NCI-H2081 treated with DMSO at 0.1 percent for 48 hours (cell line): ENCODE data around the gene MYOD1.

Experiments used
- DNase-seq: peaks from one replicate; lab custom pipeline; 2025; lab: John Stamatoyannopoulos, UW

Gene MYOD1

DNA sequence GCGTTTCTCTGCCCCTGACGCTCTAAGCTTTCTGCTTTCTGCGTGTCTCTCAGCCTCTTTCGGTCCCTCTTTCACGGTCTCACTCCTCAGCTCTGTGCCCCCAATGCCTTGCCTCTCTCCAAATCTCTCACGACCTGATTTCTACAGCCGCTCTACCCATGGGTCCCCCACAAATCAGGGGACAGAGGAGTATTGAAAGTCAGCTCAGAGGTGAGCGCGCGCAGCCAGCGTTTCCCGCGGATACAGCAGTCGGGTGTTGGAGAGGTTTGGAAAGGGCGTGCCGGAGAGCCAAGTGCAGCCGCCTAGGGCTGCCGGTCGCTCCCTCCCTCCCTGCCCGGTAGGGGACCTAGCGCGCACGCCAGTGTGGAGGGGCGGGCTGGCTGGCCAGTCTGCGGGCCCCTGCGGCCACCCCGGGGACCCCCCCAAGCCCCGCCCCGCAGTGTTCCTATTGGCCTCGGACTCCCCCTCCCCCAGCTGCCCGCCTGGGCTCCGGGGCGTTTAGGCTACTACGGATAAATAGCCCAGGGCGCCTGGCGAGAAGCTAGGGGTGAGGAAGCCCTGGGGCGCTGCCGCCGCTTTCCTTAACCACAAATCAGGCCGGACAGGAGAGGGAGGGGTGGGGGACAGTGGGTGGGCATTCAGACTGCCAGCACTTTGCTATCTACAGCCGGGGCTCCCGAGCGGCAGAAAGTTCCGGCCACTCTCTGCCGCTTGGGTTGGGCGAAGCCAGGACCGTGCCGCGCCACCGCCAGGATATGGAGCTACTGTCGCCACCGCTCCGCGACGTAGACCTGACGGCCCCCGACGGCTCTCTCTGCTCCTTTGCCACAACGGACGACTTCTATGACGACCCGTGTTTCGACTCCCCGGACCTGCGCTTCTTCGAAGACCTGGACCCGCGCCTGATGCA lies at the start of gene MYOD1:
TSS of gene MYOD1 (plus strand) at position 544 of the 910 bp plus-strand sequence. CDS start at position 756, 212 bp downstream.
- no peak for DNase-seq

DNA sequence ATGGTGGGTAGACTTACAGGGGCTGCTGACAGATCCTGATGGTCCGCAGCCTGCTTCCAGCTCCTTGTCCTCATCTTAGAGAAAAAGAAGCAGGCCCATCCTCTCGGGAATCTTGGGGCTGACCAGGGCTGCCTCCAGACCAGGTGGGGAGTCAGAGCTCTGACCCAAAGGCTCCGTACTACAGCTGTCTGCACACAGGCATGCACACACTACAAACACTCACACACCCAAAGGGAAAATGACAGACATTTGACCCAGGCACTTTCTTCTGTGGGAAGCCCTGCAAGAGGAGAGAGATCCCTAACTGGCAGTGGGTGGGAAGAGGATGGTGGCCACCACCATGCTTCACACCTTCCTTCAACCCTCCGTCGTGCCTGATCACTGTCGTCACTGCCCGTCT lies 46.9 kb upstream of the MYOD1 start:
- DNase-seq: no peak

DNA sequence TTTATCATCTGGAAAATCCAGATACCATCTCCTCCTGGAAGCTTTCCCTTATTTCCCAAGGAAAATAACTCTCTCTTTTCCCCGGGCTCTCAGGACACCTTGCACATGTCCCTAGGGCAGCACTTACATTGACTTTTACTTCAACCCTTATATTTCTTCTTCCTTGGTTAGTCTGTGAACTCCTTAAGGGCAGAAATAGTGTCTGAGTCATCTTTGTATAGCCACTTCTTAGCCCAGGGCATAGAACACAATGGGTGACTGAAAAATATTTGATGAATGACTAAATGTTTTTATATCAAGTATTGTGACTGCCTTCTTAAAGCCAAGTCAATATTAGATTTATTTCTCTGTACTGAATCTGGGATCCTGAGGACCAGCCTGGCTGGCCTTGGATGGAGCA lies 45.4 kb upstream of the MYOD1 start:
- DNase-seq: no peak

DNA sequence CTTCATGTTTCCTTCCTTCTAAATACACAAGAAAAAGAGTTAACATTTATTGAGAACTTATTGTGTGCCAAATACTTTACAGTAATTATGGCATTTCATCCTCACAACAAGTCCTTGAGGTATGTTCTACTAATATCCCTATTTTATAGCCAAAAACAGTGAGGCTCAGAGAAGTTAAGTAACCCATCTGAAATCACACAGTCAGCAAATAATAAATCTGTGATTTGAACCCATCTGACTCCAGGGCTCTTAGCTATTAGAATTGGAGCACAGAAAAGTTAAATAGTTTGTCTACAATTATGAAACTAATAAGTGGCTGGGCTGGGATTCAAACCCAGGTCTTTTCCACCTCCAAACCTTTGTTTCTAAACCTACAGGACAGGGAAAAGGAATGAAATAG lies 36.5 kb upstream of the MYOD1 start:
- DNase-seq: no peak

DNA sequence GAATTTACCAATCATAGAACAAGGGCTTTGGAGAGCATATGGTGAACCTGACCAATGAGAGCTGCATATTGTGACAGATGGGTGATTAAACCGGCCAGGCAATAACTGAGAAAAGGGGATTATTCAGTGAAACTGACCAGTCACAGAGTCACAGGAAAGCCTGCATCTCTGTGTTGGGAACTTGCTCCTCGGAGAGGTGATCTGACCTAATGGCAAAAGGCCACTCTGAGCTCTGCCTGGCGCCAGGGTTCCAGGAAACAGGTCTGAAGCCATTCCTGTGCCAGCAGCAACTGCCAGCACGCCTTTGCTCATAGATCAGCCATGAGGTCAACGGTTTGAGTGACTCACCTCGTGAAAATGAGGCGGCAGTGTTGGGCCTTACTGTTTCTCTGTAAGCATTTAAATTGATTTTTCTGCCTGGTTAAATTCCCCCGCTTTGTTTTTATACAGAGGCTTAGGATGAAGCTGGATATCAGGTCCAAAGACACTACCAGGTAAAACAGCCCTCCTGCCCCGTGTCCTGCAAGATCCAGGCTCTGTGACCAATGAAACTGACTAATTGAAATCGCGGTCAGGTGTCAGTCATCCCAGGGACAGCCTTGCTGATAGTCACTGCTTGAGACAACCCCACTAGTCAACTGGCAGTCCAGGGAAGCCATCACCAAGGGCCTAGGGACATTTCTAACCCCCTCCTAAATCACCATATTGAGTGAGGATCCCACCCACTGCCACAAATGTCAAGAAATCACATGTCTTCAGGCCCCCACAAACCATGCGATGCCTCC lies 35.8 kb upstream of the MYOD1 start:
- no peak for DNase-seq

DNA sequence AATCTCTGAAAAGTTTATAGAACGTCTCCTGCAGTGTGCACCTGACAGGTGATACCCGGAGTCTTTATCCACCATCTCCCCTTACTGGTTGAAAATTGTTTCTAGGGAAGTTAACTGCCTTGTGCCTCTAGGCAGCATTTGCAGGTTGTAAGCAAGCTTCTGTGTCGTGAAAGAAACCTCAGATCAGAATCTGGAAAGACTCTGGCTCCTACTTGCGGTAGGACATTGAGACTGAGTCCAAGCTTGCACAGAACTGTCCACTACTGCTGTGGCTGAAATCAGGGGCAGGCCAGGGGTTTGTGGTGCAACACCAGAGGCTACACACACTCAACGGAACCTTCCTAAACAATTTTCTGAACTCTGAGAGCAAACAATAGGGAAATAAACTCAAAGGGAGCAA lies 34.8 kb upstream of the MYOD1 start:
- DNase-seq: no peak

DNA sequence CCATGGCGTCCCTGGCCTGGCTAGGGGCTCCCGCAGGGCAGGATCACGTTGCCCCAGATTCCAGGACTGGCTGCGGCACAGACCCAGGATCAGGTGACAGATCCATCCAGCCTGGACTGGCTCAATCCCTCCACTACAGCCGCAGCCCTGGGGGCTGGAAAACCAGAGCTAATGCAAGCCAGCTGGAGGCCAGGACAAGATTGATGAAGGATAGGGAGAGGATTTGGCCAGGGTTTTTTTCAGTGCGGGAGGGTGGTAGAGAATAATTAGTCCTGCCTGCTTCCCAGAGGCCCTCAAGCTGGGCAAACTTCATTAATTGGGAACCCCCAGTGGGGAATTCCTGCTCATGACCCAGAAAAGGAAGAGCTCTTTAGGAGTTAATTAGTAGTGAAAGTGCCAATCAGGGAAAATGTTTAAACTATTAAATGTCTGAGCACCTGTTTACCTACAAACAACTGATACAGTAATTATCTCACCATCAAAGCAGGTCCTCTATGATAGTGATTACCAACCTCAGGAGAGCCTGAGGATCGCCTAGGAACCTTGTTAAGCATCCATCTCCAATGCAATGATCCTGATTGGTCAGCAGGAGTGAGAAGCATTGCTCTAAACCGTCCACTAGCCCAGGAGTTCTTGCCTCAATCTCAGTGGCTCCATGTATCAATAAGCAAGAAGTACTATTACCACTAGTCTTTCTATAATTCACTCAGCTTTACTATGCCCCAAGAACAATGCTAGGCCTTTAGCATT lies 33.0 kb upstream of the MYOD1 start:
- no peak for DNase-seq

DNA sequence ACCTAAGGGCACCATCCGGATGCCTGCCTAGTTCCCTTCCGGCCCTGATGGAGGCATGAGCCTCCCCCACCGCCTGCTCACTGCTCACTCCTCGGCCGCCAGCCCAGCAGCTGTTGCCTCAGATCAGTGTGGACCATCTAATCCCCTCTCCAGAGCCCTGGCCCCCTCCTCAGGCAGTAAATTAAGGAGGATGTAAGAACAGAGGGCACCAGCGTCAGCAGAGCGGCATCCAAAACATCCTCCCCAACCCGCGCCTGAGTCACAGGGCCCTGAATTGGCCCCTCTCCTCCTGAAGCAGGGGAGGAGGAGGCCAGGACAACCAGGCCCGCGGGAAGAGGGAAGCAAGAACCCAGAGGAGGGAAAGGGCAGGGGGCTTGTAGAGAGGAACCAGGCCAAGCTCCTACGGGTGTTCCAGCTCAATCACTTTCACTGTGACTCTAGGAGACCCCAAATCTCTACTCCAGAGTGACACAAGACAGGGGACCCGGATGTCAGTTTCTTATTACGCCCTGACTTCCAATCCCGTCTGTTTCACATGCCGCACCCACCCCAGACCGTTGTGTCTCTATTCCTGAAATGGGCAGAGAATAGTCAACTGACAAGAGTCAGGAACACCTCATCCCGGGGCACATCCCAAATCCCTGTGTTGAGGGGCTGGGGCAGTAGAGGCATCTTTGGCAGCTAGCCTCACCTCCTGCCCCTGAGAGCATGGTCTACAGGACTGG lies 31.3 kb upstream of the MYOD1 start:
- no peak for DNase-seq

DNA sequence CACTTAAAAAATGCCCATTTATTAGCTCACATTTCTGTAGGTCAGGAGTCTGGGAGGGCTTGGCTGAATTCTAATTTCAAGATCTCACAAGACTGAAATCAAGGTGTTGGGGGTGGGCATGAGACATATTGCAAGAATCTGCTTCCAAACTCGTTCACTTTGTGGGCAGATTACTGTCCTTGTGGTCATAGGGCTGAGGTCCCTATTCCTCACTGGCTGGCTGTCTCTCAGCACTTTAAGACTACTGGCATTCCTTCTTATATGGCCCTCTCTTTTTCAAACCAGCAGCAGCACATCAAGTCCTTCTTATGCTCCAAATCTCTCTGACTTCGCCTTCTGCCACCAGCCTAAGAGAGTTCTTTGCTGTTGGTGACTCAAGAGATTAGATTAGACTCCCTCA lies 27.8 kb upstream of the MYOD1 start:
- no peak for DNase-seq

DNA sequence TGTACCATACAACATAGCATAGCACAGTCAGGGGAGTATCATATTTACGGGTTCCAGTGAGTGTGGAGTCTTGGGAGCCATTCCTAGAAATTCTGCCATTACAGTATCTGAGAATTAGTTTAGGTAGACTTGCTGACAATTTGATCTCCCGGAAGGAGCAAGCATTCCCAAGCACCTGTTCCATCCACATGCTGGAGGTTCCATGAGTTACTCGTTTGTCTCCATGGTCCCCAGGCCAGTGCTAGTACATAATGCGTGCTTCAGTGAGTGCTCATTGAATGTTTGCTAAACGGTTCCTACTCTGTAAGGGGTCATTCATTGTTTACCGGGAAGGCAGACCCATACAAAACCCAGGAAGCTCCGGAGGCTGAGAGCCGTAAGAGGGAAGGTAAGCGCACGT lies 27.4 kb upstream of the MYOD1 start:
- DNase-seq: no peak

DNA sequence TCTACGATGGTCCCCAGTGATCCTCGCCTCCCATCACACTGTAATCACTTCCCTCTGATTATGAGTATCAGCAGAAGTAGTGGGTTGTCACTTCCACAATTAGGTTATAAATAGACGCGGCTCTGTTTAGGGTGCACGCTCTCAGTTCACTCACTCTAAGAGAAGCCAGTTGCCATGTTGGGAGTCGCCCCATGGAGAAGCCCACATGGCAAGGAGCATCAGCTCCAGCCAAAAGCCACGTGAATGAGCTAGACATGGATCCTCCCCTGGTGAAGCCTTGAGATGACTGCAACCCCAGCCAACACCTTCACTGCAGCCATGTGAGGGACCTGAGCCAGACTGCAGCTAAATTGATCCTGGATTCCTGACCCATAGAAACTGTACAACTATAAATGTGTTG lies 26.4 kb upstream of the MYOD1 start:
- no peak for DNase-seq

DNA sequence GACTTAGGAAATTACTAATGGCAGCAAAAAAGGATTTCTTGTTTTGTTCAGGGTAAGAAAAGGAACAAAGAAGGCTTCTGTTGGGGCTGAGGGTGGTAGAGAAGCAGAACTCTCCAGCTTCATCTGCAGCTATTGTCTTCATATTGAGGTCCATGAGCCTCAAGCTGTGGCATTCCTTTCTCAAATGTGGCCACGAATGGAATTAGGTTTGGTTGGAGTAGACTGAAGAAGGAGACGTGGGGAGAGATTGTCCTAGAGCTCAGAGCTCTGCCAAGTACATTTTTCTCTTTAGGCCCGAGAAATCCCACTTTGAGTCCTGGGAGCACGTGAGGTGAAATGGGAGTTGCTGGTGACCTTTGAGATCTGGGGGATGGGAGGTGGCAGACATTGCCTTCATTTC lies 25.8 kb upstream of the MYOD1 start:
- no peak for DNase-seq

DNA sequence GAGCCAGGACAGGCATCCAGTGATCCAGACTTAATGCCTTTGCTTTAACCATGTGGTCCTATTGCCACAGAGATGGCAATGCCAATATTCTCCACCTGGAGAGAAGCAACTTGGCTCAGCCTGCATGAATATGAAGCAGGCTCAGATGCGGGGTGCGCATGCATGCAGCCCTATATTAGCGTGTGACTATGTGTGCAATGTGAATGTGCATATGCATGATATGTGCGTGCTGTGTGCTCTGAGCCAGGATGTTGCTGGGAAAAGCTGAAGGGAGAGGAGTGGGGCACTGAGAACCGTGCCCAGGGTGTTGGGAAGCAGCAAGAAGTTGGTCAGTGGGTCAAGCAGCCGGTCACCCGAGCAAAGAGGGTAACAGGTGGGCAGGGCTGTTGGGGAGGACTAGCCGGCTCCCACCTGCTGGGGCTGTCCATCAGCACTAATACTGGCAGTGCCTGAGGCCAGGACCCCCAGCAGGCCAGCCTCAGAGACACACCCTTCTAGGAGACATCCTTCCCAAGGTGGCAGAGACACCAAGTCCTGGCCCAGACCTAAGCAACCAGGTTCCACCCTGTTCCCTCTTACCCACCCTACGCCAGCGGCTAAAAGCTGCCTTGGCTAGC lies 24.8 kb upstream of the MYOD1 start:
- no peak for DNase-seq

DNA sequence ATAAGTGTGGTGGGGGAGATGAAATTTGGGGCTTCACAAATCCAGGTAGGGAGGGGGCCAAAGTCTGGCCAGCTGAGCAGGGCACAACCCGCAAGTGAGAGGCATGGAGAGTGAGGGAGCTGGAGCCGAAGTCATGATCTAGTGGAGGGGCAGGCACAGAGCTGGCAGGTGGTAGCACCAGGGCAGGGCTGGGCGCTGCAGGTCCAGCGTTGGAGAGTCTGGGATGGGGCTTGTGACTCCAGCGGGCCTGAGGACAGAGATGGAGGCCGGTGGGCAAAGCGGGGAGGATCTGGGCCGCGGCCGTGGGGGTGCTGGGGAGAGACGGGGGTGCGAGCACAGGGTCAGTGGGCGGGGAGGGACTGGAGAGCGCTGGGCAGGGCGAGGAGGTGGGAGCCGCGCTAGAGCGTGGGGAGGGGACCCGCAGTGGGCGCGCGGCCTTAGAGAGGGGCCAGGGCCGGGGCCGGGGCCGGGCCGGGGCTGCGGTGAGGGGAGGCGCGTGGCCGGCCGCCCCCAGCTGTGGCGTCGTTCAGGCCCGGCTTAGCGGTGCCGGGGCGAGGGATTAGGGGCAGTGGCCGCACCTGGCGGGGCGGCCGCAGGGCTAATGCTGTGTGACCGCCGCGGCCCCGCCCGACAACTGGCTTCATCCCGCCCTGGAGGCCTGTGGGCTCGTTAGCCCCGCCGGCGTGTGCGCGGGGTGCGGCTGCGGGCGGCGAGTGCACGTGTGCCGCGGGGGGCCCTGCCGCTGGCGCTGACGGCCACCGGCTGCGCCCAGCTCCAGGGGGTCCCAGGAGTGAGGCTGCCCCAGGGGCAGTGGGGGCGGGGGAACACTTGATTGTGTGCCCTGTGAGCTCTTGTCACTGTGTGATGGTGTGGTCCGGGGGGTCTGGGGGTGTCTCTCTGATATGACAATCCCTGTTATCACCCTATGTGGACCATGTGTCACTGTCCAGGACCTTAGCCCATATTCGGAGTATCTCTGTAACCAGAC lies 23.6 kb upstream of the MYOD1 start:
- DNase-seq: no peak

DNA sequence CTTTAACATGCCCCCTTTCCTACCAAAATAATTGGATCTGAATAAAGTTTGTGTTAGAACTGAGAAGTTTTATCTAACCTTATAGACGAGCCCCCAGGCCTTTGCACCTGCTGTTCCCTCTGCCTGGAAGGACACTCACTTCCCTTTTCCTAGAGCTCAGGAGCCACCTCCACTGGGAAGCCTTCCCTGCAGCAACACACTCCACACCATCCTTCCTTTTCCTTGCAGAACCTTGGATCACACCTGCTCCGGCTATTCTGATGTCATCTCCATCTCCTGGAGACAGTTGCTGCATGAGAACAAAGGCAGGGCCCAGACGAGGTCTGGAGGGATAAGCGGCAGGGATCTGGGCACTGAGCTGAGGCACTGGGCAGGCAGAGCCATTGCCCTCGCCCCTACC lies 22.6 kb upstream of the MYOD1 start:
- no peak for DNase-seq

DNA sequence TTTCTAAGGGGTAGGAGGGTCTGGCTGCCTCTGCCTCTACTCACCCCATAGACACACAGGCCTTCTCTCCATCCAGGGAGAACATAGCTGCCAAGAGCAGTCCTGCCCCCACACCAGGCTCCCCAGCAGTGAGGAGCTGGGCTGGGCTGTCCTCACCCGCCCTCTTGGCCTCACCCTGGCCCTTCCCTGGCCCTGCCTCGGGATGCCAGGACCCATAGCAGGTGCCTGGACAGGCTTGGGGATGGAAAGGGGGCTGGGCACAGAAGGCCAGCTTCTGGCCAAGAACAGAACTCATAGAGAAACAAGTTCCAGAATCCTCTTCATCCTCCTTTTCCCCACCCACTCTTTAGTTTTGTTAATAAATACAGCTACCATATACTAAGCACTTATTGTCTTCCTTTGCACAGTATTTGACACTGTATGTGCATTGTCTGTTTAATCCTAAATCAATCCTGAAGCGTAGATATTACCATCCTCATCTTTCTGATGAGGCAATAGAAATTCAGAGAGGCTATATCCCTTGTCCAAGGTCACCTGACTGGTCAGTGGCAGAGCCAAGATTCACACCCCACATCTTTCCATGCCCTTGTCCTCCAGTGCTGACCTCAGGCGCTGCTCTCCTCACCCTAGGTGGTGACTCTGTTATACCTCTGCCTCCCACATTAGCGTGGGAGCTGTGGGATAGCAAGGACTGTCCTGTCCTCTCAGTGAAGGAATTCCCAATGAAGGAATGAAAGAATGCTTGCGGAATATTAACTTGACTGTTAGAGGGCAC lies 22.0 kb upstream of the MYOD1 start:
- DNase-seq: no peak

DNA sequence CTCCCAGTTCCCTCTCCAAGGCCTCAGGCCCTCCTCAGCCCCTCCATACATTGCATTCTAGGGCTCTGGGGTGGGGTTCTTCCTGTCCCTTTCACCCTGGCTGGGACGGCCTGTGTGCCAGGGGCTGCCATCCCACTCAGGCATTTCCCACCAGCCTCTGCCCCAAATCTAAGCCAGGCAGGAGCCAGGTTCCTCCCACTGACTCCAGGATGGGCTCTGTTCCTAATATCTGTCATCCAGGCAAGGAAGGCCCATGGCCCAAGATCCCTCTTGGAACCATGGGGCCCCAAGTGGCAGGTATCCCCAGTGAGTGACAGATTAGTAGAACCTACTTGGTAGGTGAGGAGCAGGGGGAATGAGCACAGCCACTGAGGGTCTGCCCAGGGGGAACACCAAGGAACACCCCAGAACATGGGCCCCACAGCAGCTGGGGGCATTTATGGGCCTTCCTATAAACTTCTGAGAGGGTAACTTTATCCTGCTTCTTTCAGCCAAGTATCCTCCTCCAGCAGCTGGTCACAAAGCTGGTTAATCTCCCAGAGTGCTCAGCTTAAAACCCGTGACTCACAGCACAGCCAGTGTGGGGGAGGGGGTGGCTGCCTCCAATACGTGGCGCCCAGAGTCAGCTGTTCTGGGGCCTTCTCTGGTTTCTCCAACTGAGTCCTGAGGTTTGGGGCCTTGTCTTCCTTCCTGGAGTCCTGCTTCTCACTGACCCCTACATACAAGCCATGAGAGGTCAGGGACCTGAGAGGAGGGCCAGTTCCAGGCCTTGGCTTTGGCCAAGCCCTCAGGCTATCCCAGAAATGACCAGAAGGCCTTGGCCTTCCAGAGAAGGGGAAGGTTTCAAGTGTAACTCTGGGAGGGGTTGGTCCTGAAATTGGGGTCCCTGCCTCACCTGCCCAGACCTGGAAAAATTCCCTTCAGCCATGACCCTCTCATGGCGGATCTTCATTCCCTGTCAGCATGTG lies 19.9 kb upstream of the MYOD1 start:
- DNase-seq: no peak

DNA sequence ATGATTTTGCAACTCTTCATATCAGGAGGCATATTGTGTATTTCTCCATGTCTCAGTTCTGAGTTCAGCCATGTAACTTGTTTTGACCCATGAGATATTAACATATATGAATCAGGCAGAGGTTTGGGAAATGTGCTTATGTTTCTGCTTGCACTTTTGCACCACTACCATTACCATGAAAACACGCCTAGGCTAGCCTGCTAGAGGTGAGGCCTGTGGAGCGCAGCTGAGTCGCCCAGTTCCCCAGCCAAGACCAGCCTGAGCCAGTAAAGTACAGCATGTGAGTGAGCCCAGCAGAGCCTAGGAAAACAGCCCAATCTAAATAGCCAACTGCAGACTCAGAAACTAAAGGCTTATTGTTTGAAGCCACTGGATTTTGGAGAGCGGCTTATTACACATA lies 18.4 kb upstream of the MYOD1 start:
- DNase-seq: no peak
